HG03135 (cell line): Measurements from ENCODE around the gene RGS12.

ENCODE experiments used
- ATAC-seq: cut with Tn5 transposase; IDR thresholded peaks from one replicate; pipeline ENCODE4 v1.9.1; 2021; ENCODE audit warnings: mild to moderate bottlenecking, moderate library complexity; ENCODE audit not compliant: unreplicated experiment

The RGS12 gene

GRCh38 chr4:3324093-3324815 lies 31.4 kb downstream of the RGS12 start:
- ATAC-seq, result no peak

- ATAC-seq, result no peak
Measured at GRCh38 chr4:3328814-3329663, 36.2 kb downstream of the RGS12 start.

- ATAC-seq, result no peak
Measured at GRCh38 chr4:3329887-3330286, 37.1 kb downstream of the RGS12 start.

GRCh38 chr4:3330707-3331106 lies 37.9 kb downstream of the RGS12 start:
- no peak for ATAC-seq

GRCh38 chr4:3331511-3332394 lies 38.9 kb downstream of the RGS12 start:
- no peak for ATAC-seq

- ATAC-seq, result no peak
Measured at GRCh38 chr4:3332498-3332897, 39.7 kb downstream of the RGS12 start.

- ATAC-seq, result no peak
Measured at GRCh38 chr4:3334316-3334715, 41.5 kb downstream of the RGS12 start.

- ATAC-seq, result no peak
Measured at GRCh38 chr4:3335385-3335784, 42.6 kb downstream of the RGS12 start.

GRCh38 chr4:3335982-3336381 lies 43.2 kb downstream of the RGS12 start:
- ATAC-seq, result no peak

GRCh38 chr4:3336382-3337356 lies 43.8 kb downstream of the RGS12 start:
- no peak for ATAC-seq

- no peak for ATAC-seq
Measured at GRCh38 chr4:3337357-3337732, 44.5 kb downstream of the RGS12 start.

GRCh38 chr4:3337811-3338210 lies 45.0 kb downstream of the RGS12 start:
- no peak for ATAC-seq

- ATAC-seq, result no peak
Measured at GRCh38 chr4:3338321-3338838, 45.6 kb downstream of the RGS12 start.

- no peak for ATAC-seq
Measured at GRCh38 chr4:3338976-3339531, 46.2 kb downstream of the RGS12 start.

GRCh38 chr4:3339577-3339976 lies 46.8 kb downstream of the RGS12 start:
- no peak for ATAC-seq

- no peak for ATAC-seq
Measured at GRCh38 chr4:3340038-3340699, 47.3 kb downstream of the RGS12 start.

GRCh38 chr4:3340700-3341083 lies 47.9 kb downstream of the RGS12 start:
- ATAC-seq, result no peak

- ATAC-seq, result no peak
Measured at GRCh38 chr4:3341760-3342159, 48.9 kb downstream of the RGS12 start.

GRCh38 chr4:3342182-3342854 lies 49.5 kb downstream of the RGS12 start:
- no peak for ATAC-seq
